Measurements from ENCODE around the gene PPP2R3A. TPM values are rescaled to one million over a fixed set of nuclear protein-coding genes. Genes with fewer than 3 reads are reported as not detected.

Gene PPP2R3A
- total and polyA plus RNA-seq, 9 of the 15 experiments (the other 6 are each of a cell fraction or from before 2014, with no cell fraction given): 0.10 to 0.50 (median 0.24) TPM

DNA sequence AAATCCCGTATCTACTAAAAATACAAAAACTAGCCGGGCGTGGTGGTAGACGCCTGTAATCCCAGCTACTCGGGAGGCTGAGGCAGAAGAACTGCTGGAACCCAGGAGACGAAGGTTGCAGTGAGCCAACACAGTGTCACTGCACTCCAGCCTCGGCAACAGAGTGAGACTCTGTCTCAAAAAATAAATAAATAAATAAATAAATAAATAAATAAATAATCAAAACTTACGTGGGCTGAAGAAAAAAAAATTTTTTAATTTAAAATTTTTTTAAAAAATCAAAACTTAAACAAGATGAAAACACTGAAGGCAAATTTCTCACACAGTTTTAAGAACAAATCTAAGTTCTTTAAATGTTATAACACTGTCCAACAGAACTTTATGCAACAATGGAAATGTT lies 216.2 kb downstream of the PPP2R3A start (continued):
- no peak for TF ChIP-seq MGA (IDR thresholded peaks at IDR 0.05)
- no peak for TF ChIP-seq DDX20 (tag; IDR thresholded peaks at IDR 0.05; ENCODE audit: low read depth)
- TF ChIP-seq MAFF (IDR thresholded peaks at IDR 0.05; ENCODE audit: low read length): no peak
- TF ChIP-seq ZNF347 (CRISPR knock-in tag; IDR thresholded peaks at IDR 0.05; ENCODE audit: low read depth): no peak
- TF ChIP-seq ATF7 (IDR thresholded peaks at IDR 0.05): no peak
- TF ChIP-seq, protein P1, sequence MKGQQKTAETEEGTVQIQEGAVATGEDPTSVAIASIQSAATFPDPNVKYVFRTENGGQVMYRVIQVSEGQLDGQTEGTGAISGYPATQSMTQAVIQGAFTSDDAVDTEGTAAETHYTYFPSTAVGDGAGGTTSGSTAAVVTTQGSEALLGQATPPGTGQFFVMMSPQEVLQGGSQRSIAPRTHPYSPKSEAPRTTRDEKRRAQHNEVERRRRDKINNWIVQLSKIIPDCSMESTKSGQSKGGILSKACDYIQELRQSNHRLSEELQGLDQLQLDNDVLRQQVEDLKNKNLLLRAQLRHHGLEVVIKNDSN (CRISPR knock-in tag; IDR thresholded peaks at IDR 0.05): no peak
- no peak for TF ChIP-seq BHLHE40 (IDR thresholded peaks at IDR 0.05; ENCODE audit: low read length)
- TF ChIP-seq IRF1 (CRISPR knock-in tag; IDR thresholded peaks at IDR 0.05; ENCODE audit: borderline replicate concordance): no peak
- TF ChIP-seq TEAD2 (tag; IDR thresholded peaks at IDR 0.05): no peak
- no peak for TF ChIP-seq ZNF174 (CRISPR knock-in tag; IDR thresholded peaks at IDR 0.05)
- TF ChIP-seq ZFP30 (CRISPR knock-in tag; IDR thresholded peaks at IDR 0.05; ENCODE audit: borderline replicate concordance): no peak
- TF ChIP-seq, protein P2, sequence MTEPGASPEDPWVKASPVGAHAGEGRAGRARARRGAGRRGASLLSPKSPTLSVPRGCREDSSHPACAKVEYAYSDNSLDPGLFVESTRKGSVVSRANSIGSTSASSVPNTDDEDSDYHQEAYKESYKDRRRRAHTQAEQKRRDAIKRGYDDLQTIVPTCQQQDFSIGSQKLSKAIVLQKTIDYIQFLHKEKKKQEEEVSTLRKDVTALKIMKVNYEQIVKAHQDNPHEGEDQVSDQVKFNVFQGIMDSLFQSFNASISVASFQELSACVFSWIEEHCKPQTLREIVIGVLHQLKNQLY (CRISPR knock-in tag; conservative IDR thresholded peaks at IDR 0.05): no peak
- TF ChIP-seq RUNX1 (IDR thresholded peaks at IDR 0.05; ENCODE audit: low read depth): no peak
- TF ChIP-seq ZNF668 (CRISPR knock-in tag; IDR thresholded peaks at IDR 0.05): no peak
- TF ChIP-seq GTF2F1 (IDR thresholded peaks at IDR 0.05; ENCODE audit: low read depth, low read length): no peak

All from K562 (cell line).